NOMO-1 (cell line): ENCODE results near the gene DCUN1D4.

Source experiments
- DNase-seq, 2 experiments: peaks; one replicate each; lab custom pipeline; 2025; ENCODE audit not compliant: unreplicated experiment in 2 of 2; lab: John Stamatoyannopoulos, UW

Gene DCUN1D4

DNA sequence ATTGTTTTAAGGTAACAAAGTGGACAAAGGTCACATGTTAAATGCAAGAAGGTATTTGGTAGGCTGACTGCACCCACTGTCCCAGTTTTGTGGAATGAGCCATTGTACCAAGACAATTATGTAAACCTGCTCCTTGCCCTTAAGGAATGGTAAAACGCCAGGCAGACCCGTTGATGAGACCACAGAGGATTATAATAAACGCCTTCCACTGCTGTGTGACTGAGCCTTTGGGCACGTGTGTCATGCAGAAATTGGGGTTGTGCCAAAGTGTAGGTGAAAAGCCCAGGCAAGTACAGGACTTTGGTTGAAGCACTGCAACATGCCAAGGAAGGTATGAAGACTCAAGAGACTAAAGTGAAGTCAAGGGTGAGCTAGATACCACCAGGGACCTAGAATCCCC lies 117.5 kb downstream of the DCUN1D4 start:
- no peak for DNase-seq

- no peak for DNase-seq
These were observed 121.0 kb downstream of the DCUN1D4 start for GRCh38 chr4:51963841-51964517.

DNA sequence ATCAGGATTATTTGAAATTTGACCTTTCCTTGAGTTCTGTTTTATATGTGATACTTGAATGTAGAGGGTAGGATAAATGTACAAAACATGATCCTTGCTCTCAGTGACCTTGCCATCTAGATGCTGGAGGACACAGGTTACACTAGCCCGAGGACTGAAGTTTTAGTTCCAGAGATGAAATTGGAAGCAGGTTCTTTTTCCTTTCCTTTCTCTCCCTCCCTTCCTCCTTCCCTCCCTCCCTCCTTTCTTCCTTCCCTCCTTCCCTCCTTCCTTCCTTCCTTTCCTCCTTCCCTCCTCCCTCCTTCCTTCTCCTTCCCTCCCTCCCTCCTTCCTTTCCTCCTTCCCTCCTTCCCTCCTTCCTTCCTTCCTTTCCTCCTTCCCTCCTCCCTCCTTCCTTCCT lies 122.9 kb downstream of the DCUN1D4 start:
- DNase-seq: no peak
